Kidney (tissue), 14 donors: ENCODE measurements around the gene PPP2R5A. TPM values are rescaled to one million over a fixed set of nuclear protein-coding genes. Genes with fewer than 3 reads are reported as not detected.
A peak's percentile ranks its signal among the peaks of the same experiment; 100 is the strongest.

Experiments used
- DNase-seq, 5 donors: peaks; one replicate each; pipeline ENCODE4 v3.0.0-alpha.2; 2013 to 2020
- FAIRE-seq: peaks from 2 replicates; lab custom pipeline; 2012; peaks lifted over from hg19 to GRCh38; lab: Jason Lieb, UNC
- H3K27ac ChIP-seq, 2 donors: one replicate each; pipeline ENCODE4 v1.7.0; 2013; ENCODE audit warnings: low read depth in 2 of 2, low read length in 2 of 2, inconsistent platforms in 1 of 2
- H3K27me3 ChIP-seq: one replicate; pipeline ENCODE4 v1.7.1; 2013; ENCODE audit warnings: low read length, inconsistent platforms; ENCODE audit not compliant: control insufficient read depth, insufficient read depth
- H3K36me3 ChIP-seq, 3 donors: one replicate each; pipeline versions ENCODE4 v1.7.0 to v1.7.1; 2013; ENCODE audit warnings: low read length in 3 of 3, control low read depth in 1 of 3, inconsistent platforms in 1 of 3; ENCODE audit not compliant: insufficient read depth in 3 of 3, control insufficient read depth in 2 of 3
- H3K4me1 ChIP-seq, 3 donors: one replicate each; pipeline versions ENCODE4 v1.7.0 to v1.7.1; 2013; ENCODE audit warnings: low read length in 3 of 3, inconsistent platforms in 1 of 3, low read depth in 1 of 3; ENCODE audit not compliant: control insufficient read depth in 2 of 3, insufficient read depth in 2 of 3
- H3K4me3 ChIP-seq, 3 donors: one replicate each; pipeline versions ENCODE4 v1.7.0 to v1.8.1; 2013; ENCODE audit warnings: low read length in 3 of 3, control low read depth in 1 of 3, inconsistent platforms in 1 of 3
- H3K9ac ChIP-seq, 3 donors: one replicate each; pipeline versions ENCODE4 v1.7.0 to v1.7.1; 2013; ENCODE audit warnings: low read length in 3 of 3, control low read depth in 1 of 3, inconsistent platforms in 1 of 3
- H3K9me3 ChIP-seq, 3 donors: one replicate each; pipeline versions ENCODE4 v1.7.0 to v1.7.1; 2013; ENCODE audit warnings: low read length in 3 of 3, control low read depth in 1 of 3, inconsistent platforms in 1 of 3; ENCODE audit not compliant: control insufficient read depth in 2 of 3, insufficient read depth in 1 of 3
- CTCF ChIP-seq: IDR thresholded peaks from 3 replicates; pipeline ENCODE4 v1.5.1; 2012; ENCODE audit warnings: mild to moderate bottlenecking, moderate library complexity, borderline replicate concordance; ENCODE audit not compliant: insufficient read depth; ENCODE audit errors: extremely low read depth
- intact Hi-C: fragments of 100-400 bp; cut with DNase I; formaldehyde crosslinking; loops from one replicate; pipeline ENCODE4 v1.11.1; 2022
- polyA plus RNA-seq: library from polyadenylated mRNA; stranded (reverse); fragments of 350-450 nt; fragmentation: Illumina TruSeq; extraction: RNeasy Lipid Tissue Mini Kit (QIAGEN cat#74804); gene quantifications from one replicate; pipeline ENCODE4 v1.2.3, GENCODE V29; 2014; ENCODE audit warnings: low read depth, low replicate concordance; ENCODE audit not compliant: insufficient read depth
- total RNA-seq: library from RNA; stranded (reverse); fragmentation: NEBNext Ultra II Directional; extraction: Animal tissue kit (Norgen Biotek cat#: 25700); gene quantifications from one replicate; pipeline ENCODE4 v1.2.1, GENCODE V29; 2021
- donor health status: control.
- donor health status: control.
- donor health status: control.
- donor health status: control.
- donor health status: control.
- donor health status: DM: yes; HTN: yes; CAD: no.
- donor health status: Normal renal cell carcinoma (clear cell type).

PPP2R5A gene
- total and polyA plus RNA-seq, 2 donors from 2014 or later, result 36.6 to 67.3 TPM

- intact Hi-C loops, result no loop called here
- H3K27ac ChIP-seq, result no peak overlapping the region
- TF ChIP-seq CTCF, result no peak
- H3K27me3 ChIP-seq, result no peaks in the 10 kb centered on the region
- no peak for DNase-seq
- H3K4me3 ChIP-seq, result peak overlapping the region in 1 of 3 donors; percentile 85
- peak overlapping the region in 1 of 3 donors; percentile 81 for H3K9ac ChIP-seq
- H3K36me3 ChIP-seq, result no peaks in the 10 kb centered on the region
- peaks cover 0 to 7% (median 2%) of the 10 kb centered on the region in 3 donors for H3K4me1 ChIP-seq
- no peak for FAIRE-seq
- no peaks in the 10 kb centered on the region for H3K9me3 ChIP-seq
Observed at GRCh38 chr1:212283741-212284140, 1.5 kb upstream of the PPP2R5A start.

GRCh38 chr1:212284332-212284743 is 872 bp upstream of the PPP2R5A start:
- H3K36me3 ChIP-seq, result no peaks in the 10 kb centered on the region
- H3K27ac ChIP-seq, result peak overlapping the region; percentile 91 to 97
- intact Hi-C loops, result no loop called here
- peak overlapping the region; percentile 82 to 90 (median 85) for H3K4me3 ChIP-seq
- no peaks in the 10 kb centered on the region for H3K27me3 ChIP-seq
- FAIRE-seq, result no peak
- H3K4me1 ChIP-seq, result peaks cover 0 to 9% (median 2%) of the 10 kb centered on the region in 3 donors
- H3K9ac ChIP-seq, result peak overlapping the region; percentile 81 to 91 (median 83)
- TF ChIP-seq CTCF, result no peak
- no peak for DNase-seq
- H3K9me3 ChIP-seq, result no peaks in the 10 kb centered on the region

GRCh38 chr1:212285685-212286555 is 710 bp downstream of the PPP2R5A start:
- FAIRE-seq, result no peak
- H3K9me3 ChIP-seq, result no peaks in the 10 kb centered on the region
- H3K4me3 ChIP-seq, result peak overlapping the region; percentile 88 to 96 (median 95)
- no peaks in the 10 kb centered on the region for H3K36me3 ChIP-seq
- H3K4me1 ChIP-seq, result peaks cover 0 to 9% (median 4%) of the 10 kb centered on the region in 3 donors
- H3K27ac ChIP-seq, result peak overlapping the region; percentile 99
- DNase-seq, result peak; percentile 63 to 91 (median 73)
- no peak for TF ChIP-seq CTCF
- peak overlapping the region; percentile 88 to 99 (median 97) for H3K9ac ChIP-seq
- intact Hi-C loops, result no loop called here
- no peaks in the 10 kb centered on the region for H3K27me3 ChIP-seq
